ENCODE results near the gene AOAH.

- TF ChIP-seq, protein P1, sequence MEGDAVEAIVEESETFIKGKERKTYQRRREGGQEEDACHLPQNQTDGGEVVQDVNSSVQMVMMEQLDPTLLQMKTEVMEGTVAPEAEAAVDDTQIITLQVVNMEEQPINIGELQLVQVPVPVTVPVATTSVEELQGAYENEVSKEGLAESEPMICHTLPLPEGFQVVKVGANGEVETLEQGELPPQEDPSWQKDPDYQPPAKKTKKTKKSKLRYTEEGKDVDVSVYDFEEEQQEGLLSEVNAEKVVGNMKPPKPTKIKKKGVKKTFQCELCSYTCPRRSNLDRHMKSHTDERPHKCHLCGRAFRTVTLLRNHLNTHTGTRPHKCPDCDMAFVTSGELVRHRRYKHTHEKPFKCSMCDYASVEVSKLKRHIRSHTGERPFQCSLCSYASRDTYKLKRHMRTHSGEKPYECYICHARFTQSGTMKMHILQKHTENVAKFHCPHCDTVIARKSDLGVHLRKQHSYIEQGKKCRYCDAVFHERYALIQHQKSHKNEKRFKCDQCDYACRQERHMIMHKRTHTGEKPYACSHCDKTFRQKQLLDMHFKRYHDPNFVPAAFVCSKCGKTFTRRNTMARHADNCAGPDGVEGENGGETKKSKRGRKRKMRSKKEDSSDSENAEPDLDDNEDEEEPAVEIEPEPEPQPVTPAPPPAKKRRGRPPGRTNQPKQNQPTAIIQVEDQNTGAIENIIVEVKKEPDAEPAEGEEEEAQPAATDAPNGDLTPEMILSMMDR (IDR thresholded peaks at IDR 0.05): no peak
- no peak for TF ChIP-seq POLR2A (IDR thresholded peaks at IDR 0.05)
Observed at GRCh38 chr7:36732806-36733205, 8.5 kb upstream of the AOAH start.

All from adrenal gland (tissue), 5 donors.